WTC11 (cell line): ENCODE measurements around the gene TUBB1. TPM values are rescaled to one million over a fixed set of nuclear protein-coding genes. Genes with fewer than 3 reads are reported as not detected.

Source experiments
- ATAC-seq: fragments of 200-7000 bp; cut with Tn5 transposase; 2 replicates; pipeline ENCODE4 v1.10.0; 2021; ENCODE audit warnings: mild to moderate bottlenecking, moderate library complexity
- CTCF ChIA-PET: fragments of 300-600 bp; sonication (Branson Sonifier 250); formaldehyde crosslinking; loops from one replicate; lab custom pipeline; 2021; ENCODE audit warnings: antibody characterized with exemption; lab: Charles Lee
- POLR2A ChIA-PET: fragments of 350-600 bp; sonication (Branson Sonifier 250); formaldehyde crosslinking; loops from one replicate; lab custom pipeline; 2021; ENCODE audit warnings: antibody characterized with exemption; lab: Charles Lee
- DNase-seq: peaks from one replicate; pipeline ENCODE4 v3.0.0; 2021; ENCODE audit warnings: low spot score
- H3K27ac Mint-ChIP-seq: 2 replicates; pipeline ENCODE4 v1.8.0; 2021; ENCODE audit warnings: mixed read lengths
- H3K27me3 Mint-ChIP-seq: 2 replicates; pipeline ENCODE4 v1.8.0; 2021; ENCODE audit warnings: low read depth, mild to moderate bottlenecking, moderate library complexity, mixed read lengths
- H3K36me3 Mint-ChIP-seq: 2 replicates; pipeline ENCODE4 v1.8.0; 2021; ENCODE audit warnings: mixed read lengths
- H3K4me1 Mint-ChIP-seq: 2 replicates; pipeline ENCODE4 v1.8.0; 2022; ENCODE audit warnings: mixed read lengths
- H3K4me3 Mint-ChIP-seq: 2 replicates; pipeline ENCODE4 v1.8.0; 2021; ENCODE audit warnings: mild to moderate bottlenecking, moderate library complexity, mixed read lengths
- H3K9me3 Mint-ChIP-seq: 2 replicates; pipeline ENCODE4 v1.8.0; 2021; ENCODE audit warnings: mixed read lengths
- CBFB ChIP-seq: sonication (generic); formaldehyde crosslinking; IDR thresholded peaks from 2 replicates; pipeline ENCODE4 v1.8.1; 2022; ENCODE audit warnings: mild to moderate bottlenecking, low read depth, missing genetic modification reagents
- E2F1 ChIP-seq: sonication (generic); formaldehyde crosslinking; IDR thresholded peaks from 2 replicates; pipeline ENCODE4 v1.8.0; 2022; ENCODE audit warnings: mild to moderate bottlenecking, missing genetic modification reagents
- EMX1 ChIP-seq: fragments of 250-450 bp; sonication (Bioruptor Pico); IDR thresholded peaks from 2 replicates; pipeline ENCODE4 v1.8.0; 2021; ENCODE audit warnings: mild to moderate bottlenecking
- ETV6 ChIP-seq: sonication (generic); formaldehyde crosslinking; IDR thresholded peaks from 2 replicates; pipeline ENCODE4 v1.8.1; 2022; ENCODE audit warnings: mild to moderate bottlenecking, missing genetic modification reagents
- FOXJ3 ChIP-seq: sonication (generic); formaldehyde crosslinking; IDR thresholded peaks from 2 replicates; pipeline ENCODE4 v1.9.0; 2021; ENCODE audit warnings: missing genetic modification reagents, mild to moderate bottlenecking, borderline replicate concordance
- GABPB1 ChIP-seq: sonication (generic); formaldehyde crosslinking; IDR thresholded peaks from 2 replicates; pipeline ENCODE4 v1.8.1; 2023; ENCODE audit warnings: mild to moderate bottlenecking, missing genetic modification reagents
- GTF2I ChIP-seq: fragments of 250-450 bp; sonication (Bioruptor Pico); conservative IDR thresholded peaks from 2 replicates; pipeline ENCODE4 v1.4.0; 2021; ENCODE audit warnings: mild to moderate bottlenecking
- JAZF1 ChIP-seq: fragments of 250-450 bp; sonication (Bioruptor Pico); IDR thresholded peaks from 2 replicates; pipeline ENCODE4 v1.9.0; 2021; ENCODE audit warnings: moderate library complexity, mild to moderate bottlenecking, inconsistent platforms
- JUN ChIP-seq: sonication (generic); formaldehyde crosslinking; IDR thresholded peaks from 2 replicates; pipeline ENCODE4 v1.8.0; 2023; ENCODE audit warnings: mild to moderate bottlenecking, missing genetic modification reagents
- KAT7 ChIP-seq: sonication (generic); formaldehyde crosslinking; IDR thresholded peaks from 2 replicates; pipeline ENCODE4 v1.8.1; 2023; ENCODE audit warnings: missing genetic modification reagents, mild to moderate bottlenecking, borderline replicate concordance
- MAX ChIP-seq: sonication (generic); formaldehyde crosslinking; IDR thresholded peaks from 2 replicates; pipeline ENCODE4 v1.8.0; 2022; ENCODE audit warnings: mild to moderate bottlenecking, missing genetic modification reagents
- RORB ChIP-seq: fragments of 250-450 bp; sonication (Bioruptor Pico); IDR thresholded peaks from 2 replicates; pipeline ENCODE4 v1.9.0; 2021; ENCODE audit warnings: mild to moderate bottlenecking
- SMAD4 ChIP-seq: sonication (generic); formaldehyde crosslinking; IDR thresholded peaks from 2 replicates; pipeline ENCODE4 v1.8.0; 2022; ENCODE audit warnings: mild to moderate bottlenecking, missing genetic modification reagents
- TCF7 ChIP-seq: sonication (generic); formaldehyde crosslinking; IDR thresholded peaks from 2 replicates; pipeline ENCODE4 v1.8.0; 2022; ENCODE audit warnings: mild to moderate bottlenecking, low read depth, missing genetic modification reagents, moderate library complexity
- ZNF138 ChIP-seq: sonication (generic); formaldehyde crosslinking; conservative IDR thresholded peaks from 2 replicates; pipeline ENCODE4 v1.8.1; 2022; ENCODE audit warnings: mild to moderate bottlenecking, moderate library complexity, missing genetic modification reagents
- ZNF425 ChIP-seq: fragments of 250-450 bp; sonication (Bioruptor Pico); conservative IDR thresholded peaks from 2 replicates; pipeline ENCODE4 v1.9.0; 2021; ENCODE audit warnings: mild to moderate bottlenecking
- total RNA-seq: library from RNA; stranded (reverse); gene quantifications from 3 replicates; pipeline ENCODE4 v1.2.3, GENCODE V29; 2021
- TF ChIP-seq, protein P1 (sequence below): fragments of 250-450 bp; sonication (Bioruptor Pico); IDR thresholded peaks from 2 replicates; pipeline ENCODE4 v1.9.0; 2021; ENCODE audit warnings: mild to moderate bottlenecking, borderline replicate concordance
- TF ChIP-seq, protein P2 (sequence below): sonication (generic); formaldehyde crosslinking; conservative IDR thresholded peaks from 2 replicates; pipeline ENCODE4 v1.8.1; 2022; ENCODE audit warnings: mild to moderate bottlenecking, missing genetic modification reagents
- TF ChIP-seq, protein P3 (sequence below): fragments of 250-450 bp; sonication (Bioruptor Pico); IDR thresholded peaks from 2 replicates; pipeline ENCODE4 v1.9.0; 2021; ENCODE audit warnings: mild to moderate bottlenecking
- TF ChIP-seq, protein P4 (sequence below): sonication (generic); formaldehyde crosslinking; IDR thresholded peaks from 2 replicates; pipeline ENCODE4 v1.8.1; 2023; ENCODE audit warnings: mild to moderate bottlenecking, moderate library complexity, missing genetic modification reagents

TUBB1 gene
- total RNA-seq, 1 experiment from 2014 or later: not detected

DNA sequence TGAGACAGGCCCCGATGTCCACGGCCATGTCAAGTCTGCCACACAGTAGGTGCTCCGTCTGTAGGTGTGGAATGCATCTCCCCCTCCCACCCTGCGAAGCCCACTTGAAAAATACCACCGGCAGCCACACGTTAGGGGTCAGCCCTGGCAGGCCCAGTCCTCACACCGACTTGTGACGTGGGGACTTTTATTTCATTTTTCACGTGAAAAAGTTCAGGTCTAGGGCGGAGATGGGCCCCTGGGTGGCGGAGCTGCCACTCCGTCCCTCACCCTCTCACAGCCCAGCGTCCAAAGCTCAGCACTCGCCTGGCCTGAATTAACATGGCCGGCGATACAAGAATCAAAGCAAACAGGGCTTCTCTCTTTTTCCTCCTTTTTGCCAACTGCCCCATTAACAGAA lies 3.8 kb upstream of the TUBB1 start:
- Mint-ChIP-seq H3K4me1 (peaks cover 15% of the 10 kb centered on the region), H3K36me3 (no peaks in the 10 kb centered on the region), H3K27ac (no peak overlapping the region), H3K4me3 (no peak overlapping the region), H3K27me3 (peaks cover 18% of the 10 kb centered on the region), H3K9me3 (no peaks in the 10 kb centered on the region)
- POLR2A ChIA-PET: no interaction called here
- TF ChIP-seq GTF2I (no peak), SMAD4 (CRISPR knock-in tag) (no peak)
- TF ChIP-seq, protein P1, sequence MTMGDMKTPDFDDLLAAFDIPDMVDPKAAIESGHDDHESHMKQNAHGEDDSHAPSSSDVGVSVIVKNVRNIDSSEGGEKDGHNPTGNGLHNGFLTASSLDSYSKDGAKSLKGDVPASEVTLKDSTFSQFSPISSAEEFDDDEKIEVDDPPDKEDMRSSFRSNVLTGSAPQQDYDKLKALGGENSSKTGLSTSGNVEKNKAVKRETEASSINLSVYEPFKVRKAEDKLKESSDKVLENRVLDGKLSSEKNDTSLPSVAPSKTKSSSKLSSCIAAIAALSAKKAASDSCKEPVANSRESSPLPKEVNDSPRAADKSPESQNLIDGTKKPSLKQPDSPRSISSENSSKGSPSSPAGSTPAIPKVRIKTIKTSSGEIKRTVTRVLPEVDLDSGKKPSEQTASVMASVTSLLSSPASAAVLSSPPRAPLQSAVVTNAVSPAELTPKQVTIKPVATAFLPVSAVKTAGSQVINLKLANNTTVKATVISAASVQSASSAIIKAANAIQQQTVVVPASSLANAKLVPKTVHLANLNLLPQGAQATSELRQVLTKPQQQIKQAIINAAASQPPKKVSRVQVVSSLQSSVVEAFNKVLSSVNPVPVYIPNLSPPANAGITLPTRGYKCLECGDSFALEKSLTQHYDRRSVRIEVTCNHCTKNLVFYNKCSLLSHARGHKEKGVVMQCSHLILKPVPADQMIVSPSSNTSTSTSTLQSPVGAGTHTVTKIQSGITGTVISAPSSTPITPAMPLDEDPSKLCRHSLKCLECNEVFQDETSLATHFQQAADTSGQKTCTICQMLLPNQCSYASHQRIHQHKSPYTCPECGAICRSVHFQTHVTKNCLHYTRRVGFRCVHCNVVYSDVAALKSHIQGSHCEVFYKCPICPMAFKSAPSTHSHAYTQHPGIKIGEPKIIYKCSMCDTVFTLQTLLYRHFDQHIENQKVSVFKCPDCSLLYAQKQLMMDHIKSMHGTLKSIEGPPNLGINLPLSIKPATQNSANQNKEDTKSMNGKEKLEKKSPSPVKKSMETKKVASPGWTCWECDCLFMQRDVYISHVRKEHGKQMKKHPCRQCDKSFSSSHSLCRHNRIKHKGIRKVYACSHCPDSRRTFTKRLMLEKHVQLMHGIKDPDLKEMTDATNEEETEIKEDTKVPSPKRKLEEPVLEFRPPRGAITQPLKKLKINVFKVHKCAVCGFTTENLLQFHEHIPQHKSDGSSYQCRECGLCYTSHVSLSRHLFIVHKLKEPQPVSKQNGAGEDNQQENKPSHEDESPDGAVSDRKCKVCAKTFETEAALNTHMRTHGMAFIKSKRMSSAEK (CRISPR knock-in tag): no peak
- CTCF ChIA-PET: interaction anchor here (0.6 to 0.7 kb wide), 2 partner anchors 67 to 110 kb away, joined by 3 to 4 read pairs; no protein-coding TSS in a partner anchor
- no peak for DNase-seq
- no peak for ATAC-seq

- Mint-ChIP-seq H3K36me3 (no peaks in the 10 kb centered on the region), H3K27ac (no peak overlapping the region), H3K4me1 (peaks cover 9% of the 10 kb centered on the region), H3K9me3 (no peaks in the 10 kb centered on the region), H3K27me3 (peaks cover 17% of the 10 kb centered on the region), H3K4me3 (no peak overlapping the region)
- POLR2A ChIA-PET: no interaction called here
- DNase-seq (no peak), ATAC-seq (no peak)
- CTCF ChIA-PET: interaction anchor here (0.7 kb wide), 1 partner anchor 66 kb away, joined by 3 read pairs; no protein-coding TSS in a partner anchor
- TF ChIP-seq CBFB (no peak), GABPB1 (peak; percentile 64)
Measured at GRCh38 chr20:59015812-59016711, 3.2 kb upstream of the TUBB1 start.

DNA sequence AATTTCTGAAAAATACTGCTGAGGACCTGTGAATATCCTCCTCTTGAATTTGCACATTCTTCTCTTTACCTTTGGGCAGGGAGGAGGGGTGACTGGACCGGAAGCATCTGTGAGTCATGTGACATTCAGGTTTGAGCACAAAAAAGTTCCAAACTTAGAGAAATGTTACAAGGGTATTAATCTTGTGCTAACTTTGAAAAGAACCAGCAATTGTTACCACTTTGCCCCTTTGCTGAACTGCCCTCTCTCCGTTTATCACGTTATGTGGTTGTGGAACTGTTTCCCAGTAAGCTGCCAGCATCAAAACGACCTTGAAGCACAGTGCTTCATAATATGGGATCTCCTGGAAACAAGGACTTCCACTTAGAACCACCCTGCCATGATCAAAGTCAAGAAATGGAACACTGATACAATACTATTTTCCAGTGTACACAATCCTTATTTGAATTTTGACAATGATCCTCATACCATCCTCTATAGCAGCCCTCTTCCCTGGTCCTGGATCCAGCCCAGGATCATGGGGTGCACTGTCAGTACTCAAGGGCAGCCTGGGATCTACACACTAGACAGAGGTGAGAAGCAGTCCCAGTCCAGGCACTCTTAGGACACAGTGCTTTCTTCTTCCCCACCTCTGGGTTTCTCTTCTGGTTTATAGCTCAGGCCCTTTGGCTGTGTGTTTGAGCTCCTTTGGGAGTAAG lies 2.3 kb upstream of the TUBB1 start:
- Mint-ChIP-seq H3K4me3 (no peak overlapping the region), H3K27me3 (peaks cover 17% of the 10 kb centered on the region), H3K27ac (no peak overlapping the region), H3K36me3 (no peaks in the 10 kb centered on the region), H3K9me3 (no peaks in the 10 kb centered on the region), H3K4me1 (peaks cover 3% of the 10 kb centered on the region; the same call in 1 of the 2 replicates)
- CTCF ChIA-PET: no interaction called here
- no peak for ATAC-seq
- POLR2A ChIA-PET: no interaction called here
- DNase-seq: no peak
- TF ChIP-seq E2F1 (CRISPR knock-in tag) (no peak), FOXJ3 (CRISPR knock-in tag) (no peak), TCF7 (CRISPR knock-in tag) (no peak), JAZF1 (no peak), KAT7 (CRISPR knock-in tag) (no peak), RORB (CRISPR knock-in tag) (no peak), MAX (CRISPR knock-in tag) (no peak), JUN (CRISPR knock-in tag) (no peak), ZNF425 (CRISPR knock-in tag) (no peak), ZNF138 (CRISPR knock-in tag) (no peak), ETV6 (no peak), EMX1 (no peak)
- TF ChIP-seq, protein P2, sequence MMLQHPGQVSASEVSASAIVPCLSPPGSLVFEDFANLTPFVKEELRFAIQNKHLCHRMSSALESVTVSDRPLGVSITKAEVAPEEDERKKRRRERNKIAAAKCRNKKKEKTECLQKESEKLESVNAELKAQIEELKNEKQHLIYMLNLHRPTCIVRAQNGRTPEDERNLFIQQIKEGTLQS (CRISPR knock-in tag): no peak
- TF ChIP-seq, protein P3, sequence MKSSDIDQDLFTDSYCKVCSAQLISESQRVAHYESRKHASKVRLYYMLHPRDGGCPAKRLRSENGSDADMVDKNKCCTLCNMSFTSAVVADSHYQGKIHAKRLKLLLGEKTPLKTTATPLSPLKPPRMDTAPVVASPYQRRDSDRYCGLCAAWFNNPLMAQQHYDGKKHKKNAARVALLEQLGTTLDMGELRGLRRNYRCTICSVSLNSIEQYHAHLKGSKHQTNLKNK: no peak
- TF ChIP-seq, protein P4, sequence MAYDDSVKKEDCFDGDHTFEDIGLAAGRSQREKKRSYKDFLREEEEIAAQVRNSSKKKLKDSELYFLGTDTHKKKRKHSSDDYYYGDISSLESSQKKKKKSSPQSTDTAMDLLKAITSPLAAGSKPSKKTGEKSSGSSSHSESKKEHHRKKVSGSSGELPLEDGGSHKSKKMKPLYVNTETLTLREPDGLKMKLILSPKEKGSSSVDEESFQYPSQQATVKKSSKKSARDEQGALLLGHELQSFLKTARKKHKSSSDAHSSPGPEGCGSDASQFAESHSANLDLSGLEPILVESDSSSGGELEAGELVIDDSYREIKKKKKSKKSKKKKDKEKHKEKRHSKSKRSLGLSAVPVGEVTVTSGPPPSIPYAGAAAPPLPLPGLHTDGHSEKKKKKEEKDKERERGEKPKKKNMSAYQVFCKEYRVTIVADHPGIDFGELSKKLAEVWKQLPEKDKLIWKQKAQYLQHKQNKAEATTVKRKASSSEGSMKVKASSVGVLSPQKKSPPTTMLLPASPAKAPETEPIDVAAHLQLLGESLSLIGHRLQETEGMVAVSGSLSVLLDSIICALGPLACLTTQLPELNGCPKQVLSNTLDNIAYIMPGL: no peak
